HTR-8/SVneo (cell line): ENCODE measurements around the gene IFNE.

Experiments used
- DNase-seq: peaks from one replicate; pipeline ENCODE4 v3.0.0; 2011; ENCODE audit warnings: low spot score, mixed read lengths; ENCODE audit not compliant: insufficient read length
- FAIRE-seq: peaks from 2 replicates; lab custom pipeline; 2011; peaks lifted over from hg19 to GRCh38; lab: Jason Lieb, UNC

The IFNE gene

DNA sequence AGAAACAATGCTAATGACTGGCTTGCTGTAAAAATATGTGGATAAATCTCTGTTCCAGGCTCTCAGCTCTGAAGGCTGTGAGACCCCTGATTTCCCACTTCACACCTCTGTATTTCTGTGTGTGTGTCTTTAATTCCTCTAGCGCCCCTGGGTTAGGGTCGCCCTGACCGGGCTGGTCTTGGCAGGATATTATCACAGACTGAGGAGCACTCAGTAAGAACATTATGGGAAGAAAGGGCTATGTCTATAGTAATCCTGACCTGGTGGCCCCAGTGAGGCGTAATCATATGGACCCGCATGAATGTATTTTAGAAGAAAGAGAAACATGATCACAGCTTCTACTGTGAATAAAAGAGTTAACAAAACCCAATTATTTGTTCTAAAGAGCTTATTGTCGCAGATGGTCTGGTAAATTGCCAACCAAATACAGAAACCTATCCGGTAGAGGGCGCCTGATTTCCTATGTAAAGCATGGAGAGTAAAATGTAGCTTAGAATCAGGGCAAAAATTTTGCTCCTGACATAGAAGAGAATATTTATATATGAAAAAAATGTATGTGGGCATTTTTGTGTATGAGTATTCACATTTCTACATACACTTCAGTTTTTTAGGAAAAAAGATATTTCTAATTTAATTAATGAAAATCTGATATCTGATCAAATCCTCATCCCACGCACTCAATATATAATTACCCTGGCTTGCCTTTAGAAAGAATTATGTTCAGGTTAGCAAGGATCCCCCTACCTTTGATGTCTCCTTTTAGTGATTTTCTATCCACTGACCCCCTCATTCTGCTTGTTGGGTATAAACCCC is 47.7 kb downstream of the IFNE start:
- FAIRE-seq (no peak), DNase-seq (peak; percentile 7)

DNA sequence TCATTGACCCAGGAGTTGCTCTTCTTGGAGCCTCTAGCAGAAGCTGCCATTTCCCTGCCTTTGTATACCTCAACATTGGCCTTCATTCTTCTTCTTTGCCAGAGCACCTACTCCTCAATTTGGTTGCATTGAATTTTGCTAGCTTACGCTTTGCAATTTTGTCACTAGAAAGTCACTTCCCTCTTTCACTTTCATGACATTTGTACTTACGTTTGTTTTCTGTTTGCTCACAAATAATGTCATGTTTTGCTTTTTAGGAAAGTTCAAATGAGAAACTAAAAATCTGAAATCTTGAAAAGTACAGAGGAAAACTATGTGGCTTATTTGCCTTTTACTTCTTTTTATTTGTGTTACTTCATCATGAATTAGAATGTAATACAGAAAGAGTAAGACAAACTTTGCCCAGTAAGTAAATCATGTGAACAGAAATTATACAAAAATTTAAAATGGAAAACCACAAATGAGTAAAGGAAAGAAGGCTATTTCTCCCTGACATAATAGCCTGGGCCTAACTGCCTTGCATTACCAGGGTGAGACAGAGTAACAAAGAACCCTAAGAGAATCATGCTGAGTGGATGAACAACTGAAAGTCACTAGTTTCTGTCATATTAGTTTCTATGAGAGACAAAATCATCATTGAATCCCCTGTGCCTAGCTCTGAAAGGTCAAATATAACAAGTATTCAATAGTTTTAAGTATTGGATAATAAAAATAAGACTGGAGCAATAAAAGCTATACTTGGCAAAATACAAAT is 49.3 kb downstream of the IFNE start:
- DNase-seq (no peak), FAIRE-seq (no peak)
